GM12875 (cell line): ENCODE measurements around the gene BCL2L1.

Source experiments
- H3K4me3 ChIP-seq: one replicate; pipeline ENCODE4 v1.5.1; 2011; ENCODE audit warnings: low read depth, low read length, control low read depth
- TF ChIP-seq, protein P1 (sequence below): IDR thresholded peaks from 2 replicates; pipeline ENCODE4 v1.5.1; 2011; ENCODE audit warnings: low read depth, mild to moderate bottlenecking, control low read depth, inconsistent platforms, low read length, moderate library complexity, borderline replicate concordance; ENCODE audit not compliant: insufficient read depth

Gene BCL2L1

DNA sequence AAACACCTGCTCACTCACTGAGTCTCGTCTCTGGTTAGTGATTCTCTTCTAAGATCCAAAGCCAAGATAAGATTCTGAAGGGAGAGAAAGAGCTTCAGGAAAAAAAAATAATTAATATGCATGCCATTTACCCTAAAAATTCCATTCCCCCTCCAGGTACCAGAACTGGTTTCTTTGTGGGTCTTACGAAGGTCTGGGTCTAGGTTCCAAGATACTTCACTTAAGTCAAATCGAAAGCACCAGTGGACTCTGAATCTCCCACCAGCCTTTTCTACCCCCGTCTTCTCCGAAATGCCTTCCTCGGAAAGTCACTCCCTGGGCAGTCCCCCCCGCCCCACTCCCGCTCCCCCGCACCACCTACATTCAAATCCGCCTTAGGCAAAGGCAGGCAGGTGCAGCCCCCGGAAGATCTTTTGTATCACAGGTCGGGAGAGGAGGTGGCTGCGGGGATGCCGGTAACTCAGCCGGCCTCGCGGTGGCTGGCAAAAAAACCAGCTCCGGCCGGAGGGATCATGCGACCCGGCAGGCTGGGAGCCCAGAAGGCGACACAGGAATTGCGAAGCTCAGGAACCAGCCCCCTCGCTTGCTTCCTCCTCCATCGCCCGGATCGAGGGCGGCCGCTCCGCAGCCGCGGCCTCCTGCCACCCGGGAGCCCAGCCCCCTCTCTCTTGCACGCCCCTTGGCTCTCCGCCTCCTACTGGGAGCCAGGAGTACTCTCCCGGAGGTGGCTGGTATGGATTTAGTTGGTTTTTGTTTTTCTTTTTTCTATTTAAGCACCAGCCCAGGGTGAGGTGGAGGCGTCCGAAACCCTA lies at the start of gene BCL2L1:
BCL2L1 (minus strand) TSS at position 612 of the 812 bp plus-strand sequence. CDS start 650 bp downstream, outside the sequence.
- TF ChIP-seq, protein P1, sequence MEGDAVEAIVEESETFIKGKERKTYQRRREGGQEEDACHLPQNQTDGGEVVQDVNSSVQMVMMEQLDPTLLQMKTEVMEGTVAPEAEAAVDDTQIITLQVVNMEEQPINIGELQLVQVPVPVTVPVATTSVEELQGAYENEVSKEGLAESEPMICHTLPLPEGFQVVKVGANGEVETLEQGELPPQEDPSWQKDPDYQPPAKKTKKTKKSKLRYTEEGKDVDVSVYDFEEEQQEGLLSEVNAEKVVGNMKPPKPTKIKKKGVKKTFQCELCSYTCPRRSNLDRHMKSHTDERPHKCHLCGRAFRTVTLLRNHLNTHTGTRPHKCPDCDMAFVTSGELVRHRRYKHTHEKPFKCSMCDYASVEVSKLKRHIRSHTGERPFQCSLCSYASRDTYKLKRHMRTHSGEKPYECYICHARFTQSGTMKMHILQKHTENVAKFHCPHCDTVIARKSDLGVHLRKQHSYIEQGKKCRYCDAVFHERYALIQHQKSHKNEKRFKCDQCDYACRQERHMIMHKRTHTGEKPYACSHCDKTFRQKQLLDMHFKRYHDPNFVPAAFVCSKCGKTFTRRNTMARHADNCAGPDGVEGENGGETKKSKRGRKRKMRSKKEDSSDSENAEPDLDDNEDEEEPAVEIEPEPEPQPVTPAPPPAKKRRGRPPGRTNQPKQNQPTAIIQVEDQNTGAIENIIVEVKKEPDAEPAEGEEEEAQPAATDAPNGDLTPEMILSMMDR = peak; percentile 63
- H3K4me3 ChIP-seq = peak within 1 kb of the TSS; percentile 64

DNA sequence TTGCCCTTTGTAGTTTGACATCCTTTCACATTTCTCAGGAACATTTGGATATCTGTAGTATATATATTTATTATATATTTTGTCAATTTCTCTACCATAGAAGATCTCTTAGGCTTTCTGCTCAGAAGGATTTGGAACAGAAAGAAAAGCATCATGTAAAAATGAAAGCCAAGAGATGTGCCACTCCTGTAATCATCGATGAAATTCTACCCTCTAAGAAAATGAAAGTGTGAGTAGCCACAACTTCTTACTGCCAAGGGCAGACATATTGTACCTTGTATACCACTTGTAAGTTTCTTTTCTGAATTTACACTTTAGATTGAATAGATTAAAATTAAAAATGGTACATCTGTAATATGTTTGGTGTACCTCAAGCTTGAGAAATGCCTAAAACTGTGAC lies 47.6 kb upstream of the BCL2L1 start:
- no peak overlapping the region for H3K4me3 ChIP-seq
- TF ChIP-seq, protein P1 = no peak

DNA sequence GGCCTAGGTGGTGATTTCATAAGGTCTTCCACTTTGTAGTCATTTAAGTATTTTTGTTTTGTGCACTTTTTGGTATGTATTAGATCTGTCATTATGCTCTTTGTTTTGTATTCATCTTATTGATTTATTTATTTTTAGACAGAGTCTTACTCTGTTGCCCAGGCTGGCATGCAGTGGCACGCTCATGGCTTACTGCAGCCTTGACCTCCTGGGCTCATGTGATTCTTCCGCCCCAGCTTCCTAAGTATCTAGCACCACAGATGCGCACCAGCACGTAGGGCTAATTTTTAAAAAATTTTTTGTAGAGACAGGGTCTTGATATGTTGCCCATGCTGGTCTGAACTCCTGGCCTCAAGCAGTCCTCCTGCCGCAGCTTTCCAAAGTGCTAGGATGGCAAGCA lies 47.0 kb upstream of the BCL2L1 start:
- TF ChIP-seq, protein P1 = no peak
- no peak overlapping the region for H3K4me3 ChIP-seq

DNA sequence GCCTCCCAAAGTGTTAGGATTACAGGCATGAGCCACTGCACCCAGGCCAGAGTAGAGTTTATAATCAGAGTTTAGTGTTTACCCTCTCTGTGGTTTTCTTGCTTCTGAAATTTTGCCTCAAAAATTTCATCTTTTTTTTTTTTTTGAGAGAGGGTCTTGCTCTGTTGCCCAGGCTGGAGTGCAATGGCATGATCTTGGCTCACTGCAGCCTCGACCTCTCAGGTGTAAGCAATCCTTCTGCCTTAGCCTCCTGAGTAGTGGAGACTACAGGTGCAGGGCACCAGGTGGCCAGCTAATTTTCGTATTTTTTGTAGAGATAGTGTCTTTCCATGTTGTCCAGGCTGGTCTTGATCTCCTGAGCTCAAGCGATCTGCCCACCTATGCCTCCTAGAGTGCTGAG lies 45.1 kb upstream of the BCL2L1 start:
- H3K4me3 ChIP-seq = no peak overlapping the region

DNA sequence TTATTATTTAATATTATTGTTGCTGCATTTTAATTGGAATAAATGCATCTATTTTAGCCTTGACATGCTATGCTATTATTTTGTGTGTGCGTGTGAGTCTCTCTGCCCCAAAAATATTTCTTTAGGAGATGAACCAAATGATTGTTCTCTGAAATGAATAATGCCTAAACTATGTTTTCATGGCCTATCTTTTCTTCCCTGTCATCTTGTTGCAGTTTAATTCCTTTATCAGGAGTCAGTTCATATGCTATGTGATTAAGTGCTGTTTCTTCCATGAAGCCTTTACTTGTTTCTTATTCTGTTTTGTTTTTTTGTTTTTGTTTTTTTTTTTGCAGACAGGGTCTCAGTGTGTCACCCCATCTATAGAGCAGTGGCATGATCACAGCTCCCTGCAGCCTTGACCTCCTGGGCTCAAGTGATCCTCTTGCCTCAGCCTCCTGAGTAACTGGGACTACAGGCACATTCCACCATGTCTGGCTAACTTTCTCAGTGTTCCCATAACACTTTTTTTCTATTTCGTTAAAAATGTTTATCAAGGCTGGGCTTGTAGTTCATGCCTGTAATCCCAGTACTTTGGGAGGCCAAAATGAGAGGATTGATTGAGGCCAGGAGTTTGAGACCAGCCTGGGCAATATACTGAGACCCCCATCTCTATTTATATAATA lies 42.1 kb upstream of the BCL2L1 start:
- H3K4me3 ChIP-seq = no peak overlapping the region
- TF ChIP-seq, protein P1 = no peak

More for the DNA sequence above, 45.1 kb upstream of the BCL2L1 start:
- TF ChIP-seq, protein P1 = no peak

DNA sequence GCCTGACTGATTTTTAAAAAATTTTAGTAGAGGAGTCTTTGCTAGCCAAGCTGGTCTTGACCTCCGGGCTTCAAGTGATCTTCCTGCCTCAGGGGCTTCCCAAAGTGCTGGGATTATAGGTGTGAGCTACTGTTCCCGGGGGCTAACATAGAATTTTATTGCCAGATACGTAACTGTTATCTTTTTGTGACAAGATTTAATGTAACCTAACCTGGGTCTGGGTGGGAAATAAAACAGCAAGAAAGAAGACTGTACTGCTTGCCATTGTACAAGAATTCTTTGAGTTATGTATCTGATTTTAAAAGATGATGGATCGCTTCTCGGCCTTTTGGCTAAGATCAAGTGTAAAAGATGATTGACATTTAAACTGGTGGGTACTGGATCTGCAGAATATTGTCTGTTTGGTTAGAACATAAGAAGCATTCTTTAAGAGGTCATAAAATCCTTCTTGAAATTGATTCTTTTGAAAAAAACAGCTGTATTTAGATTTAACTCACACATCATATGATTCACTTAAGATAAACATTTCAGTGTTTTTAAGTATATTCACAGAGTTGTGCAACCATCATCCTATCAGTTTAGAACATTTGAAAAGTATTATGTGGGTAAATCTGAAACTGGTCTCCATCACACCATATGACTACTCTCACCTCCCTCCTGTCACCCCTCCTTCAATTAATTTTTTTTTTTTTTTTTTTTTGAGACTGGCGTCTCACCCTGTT lies 38.0 kb upstream of the BCL2L1 start:
- TF ChIP-seq, protein P1 = no peak
- H3K4me3 ChIP-seq = no peak overlapping the region
